ENCODE results near the gene FRMD1.

Gene FRMD1

DNA sequence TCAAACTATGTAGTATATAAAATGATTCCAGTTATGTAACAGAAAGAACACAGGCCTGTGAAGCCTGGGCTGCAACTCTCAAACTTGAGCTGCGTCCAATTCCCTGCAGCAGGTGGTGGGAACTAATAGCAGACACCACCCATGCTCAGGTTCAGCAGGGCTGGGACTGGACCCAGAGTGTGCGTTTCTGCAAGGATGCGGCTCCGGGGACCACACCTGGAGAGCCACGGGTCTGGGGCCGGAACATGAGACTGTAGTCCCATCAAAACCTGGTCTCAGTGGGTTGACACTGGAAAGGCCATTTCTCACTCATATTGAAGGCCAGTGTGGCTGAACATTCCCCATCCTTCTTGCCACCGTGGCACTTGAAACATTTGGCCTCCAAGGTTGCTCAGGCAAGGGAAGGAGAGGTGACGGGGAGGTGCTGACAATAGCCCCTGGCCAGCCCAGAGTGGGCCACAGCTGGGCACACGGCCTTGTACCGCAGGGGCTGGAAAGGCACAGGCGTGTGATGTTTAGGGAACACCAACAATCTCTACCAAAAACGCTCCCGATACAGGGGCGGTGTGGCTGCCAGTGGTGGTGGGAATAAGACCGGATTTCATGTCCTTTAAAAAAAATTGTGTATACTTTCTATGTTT, 38.0 kb downstream of the FRMD1 start:
- no peak for DNase-seq

DNA sequence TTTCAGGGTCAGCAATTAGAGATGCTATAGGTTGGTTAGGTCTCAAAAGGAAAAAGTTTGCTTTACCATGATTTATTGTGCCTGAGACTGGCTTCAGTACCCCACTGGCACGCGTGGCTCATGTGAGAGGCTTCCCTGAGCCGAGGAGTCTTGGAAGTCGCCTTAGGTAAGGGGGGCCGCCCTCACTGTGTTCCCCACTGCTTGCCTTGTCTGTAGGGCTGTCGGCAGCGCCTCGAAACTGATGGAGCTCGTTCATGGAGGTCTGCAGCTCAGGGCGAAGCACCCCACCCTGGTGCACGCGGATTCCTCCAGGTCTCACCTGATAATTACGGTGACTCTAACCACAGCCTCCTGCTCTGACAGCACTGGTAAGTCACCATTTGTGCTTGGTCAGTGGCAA, 39.2 kb downstream of the FRMD1 start:
- DNase-seq = no peak

- DNase-seq = no peak
These were observed 39.7 kb downstream of the FRMD1 start for GRCh38 chr6:168039301-168039700.

GRCh38 chr6:168038576-168039140, 40.4 kb downstream of the FRMD1 start:
- DNase-seq = no peak

DNA sequence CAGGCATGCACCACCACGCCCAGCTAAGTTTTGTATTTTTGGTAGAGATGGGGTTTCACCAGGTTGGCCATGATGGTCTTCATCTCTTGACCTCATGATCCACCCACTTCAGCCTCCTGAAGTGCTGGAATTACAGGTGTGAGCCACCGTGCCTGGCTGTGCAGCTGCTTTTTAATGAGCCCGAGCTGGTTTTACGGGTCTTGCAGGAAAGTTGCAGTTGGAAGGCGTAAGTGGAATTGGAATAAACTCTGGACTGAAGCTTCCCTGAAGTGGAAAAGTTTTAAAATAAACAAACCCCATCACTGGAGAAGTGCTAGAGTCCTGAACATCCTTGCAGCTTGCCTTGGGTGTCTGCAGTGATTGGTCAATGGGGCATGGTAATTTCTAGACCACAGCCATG, 41.2 kb downstream of the FRMD1 start:
- DNase-seq = no peak

- DNase-seq = no peak
These were observed 41.8 kb downstream of the FRMD1 start for GRCh38 chr6:168037242-168037641.

DNA sequence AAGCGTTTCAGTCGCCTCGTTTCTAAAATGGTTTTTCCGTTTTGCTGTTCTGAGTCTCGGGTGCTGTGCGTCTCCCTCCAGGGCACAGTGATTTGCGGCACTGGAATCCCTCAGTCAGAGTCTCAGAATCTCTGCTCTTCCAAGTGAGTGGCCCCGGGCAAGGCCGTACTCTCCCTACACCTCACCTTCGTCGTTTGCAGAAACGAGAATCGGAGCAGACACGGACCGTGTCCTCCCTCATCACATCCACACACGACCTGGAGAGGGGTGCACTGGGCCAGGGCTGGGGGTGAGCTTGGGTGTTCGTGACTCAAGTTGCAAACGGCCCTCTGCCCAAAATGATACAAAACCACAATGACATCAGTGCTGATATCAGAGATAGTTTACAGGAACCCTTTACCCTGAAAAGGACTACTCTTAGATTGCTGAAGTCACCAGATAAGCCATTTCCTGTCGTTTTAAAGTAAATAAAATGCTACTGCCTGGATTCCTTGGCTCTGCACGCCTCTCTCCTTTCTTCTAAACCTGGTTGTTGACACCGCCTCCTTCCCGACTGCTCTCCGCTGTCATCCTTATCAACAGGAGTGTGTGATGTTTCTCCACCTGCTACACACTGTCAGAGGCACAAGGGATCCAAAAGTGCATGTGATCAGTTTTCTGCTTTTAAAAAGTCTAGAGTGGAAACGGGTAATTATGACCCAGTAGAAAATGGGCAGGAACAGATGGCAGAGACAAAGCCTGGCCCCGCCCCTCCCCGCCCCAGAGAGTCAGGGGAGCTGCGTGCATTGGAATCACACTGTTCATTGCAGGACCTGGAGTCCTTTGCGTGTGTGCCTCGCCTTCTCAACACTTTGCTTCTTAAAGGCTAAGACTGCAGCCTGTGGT, 43.1 kb downstream of the FRMD1 start:
- peak; percentile 7 to 82 (median 59) for DNase-seq

GRCh38 chr6:168035098-168035660, 43.8 kb downstream of the FRMD1 start:
- peak in 2 of 3 experiments; percentile 59 to 82 for DNase-seq

DNA sequence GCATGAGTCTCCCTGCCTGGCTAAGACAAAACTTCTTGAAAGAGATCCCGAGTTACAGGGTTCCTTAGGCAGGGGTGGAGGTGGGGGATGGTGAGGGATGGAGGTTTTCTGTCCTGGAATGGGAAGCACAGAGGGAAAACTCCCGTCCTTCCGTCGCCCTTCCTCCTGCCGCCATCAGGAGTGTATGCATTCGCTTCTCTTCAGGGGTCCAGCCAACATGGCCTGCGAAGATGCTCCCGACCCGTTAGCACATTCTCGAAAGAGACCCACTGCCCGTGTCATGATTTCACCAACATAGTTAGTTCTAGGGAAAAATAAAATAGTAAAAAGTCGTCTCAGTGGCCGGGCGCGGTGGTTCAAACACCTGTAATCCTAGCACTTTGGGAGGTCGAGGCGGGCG, 44.5 kb downstream of the FRMD1 start:
- DNase-seq = no peak

GRCh38 chr6:168033791-168034190, 45.2 kb downstream of the FRMD1 start:
- DNase-seq = no peak

GRCh38 chr6:168032005-168032760, 46.8 kb downstream of the FRMD1 start:
- DNase-seq = no peak

- no peak for DNase-seq
These were observed 47.5 kb downstream of the FRMD1 start for GRCh38 chr6:168031411-168031971.

DNA sequence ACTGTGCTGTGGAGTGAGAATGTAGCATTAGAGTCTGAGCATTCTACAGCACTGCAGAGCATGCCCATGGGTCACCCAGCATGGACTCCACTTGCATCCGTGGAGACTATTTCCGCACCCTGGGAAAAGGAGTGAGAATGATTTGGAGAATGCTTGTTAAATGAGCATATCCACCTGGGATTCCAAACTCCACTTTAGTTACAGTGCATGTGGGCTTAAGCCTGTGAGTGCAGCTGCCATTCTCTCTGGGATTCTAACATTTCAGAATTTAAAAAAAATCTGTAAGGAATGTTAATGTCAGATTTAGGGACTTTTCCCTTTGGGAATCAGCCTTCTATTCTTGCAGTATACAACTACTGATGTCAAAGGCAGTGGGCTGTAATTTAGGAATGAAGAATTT, 48.1 kb downstream of the FRMD1 start:
- no peak for DNase-seq

DNA sequence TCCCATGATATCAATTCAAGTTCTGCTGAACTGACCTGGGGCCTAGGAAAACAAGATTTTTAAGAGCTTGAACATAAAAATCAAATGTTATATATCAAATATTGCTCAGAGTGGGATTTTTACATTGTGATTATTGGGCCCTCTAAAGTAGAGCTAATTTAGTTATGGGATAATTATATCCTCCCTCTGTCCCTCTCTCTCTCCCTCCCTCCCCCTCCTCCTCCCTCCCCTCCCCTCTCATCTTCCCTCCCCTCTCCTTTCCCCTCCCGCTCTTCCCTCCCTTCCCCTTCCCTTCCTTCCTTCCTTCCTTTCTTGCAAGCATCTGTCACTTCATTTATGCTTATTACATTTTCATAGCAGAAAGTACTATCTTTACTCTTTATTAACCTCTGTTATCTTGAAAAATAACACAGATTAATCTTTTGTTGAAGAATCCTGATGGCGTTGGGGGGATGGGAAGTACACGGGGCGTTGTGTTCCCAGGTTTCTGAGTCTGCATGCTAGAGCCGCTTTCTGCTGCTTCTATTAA, 48.7 kb downstream of the FRMD1 start:
- DNase-seq = no peak

- DNase-seq = no peak
These were observed 49.4 kb downstream of the FRMD1 start for GRCh38 chr6:168029459-168030217.

- DNase-seq = no peak
These were observed 50.8 kb downstream of the FRMD1 start for GRCh38 chr6:168028181-168028580.

- no peak for DNase-seq
These were observed 51.5 kb downstream of the FRMD1 start for GRCh38 chr6:168027521-168027920.

- no peak for DNase-seq
These were observed 52.1 kb downstream of the FRMD1 start for GRCh38 chr6:168026925-168027324.

GRCh38 chr6:168025831-168026710, 52.9 kb downstream of the FRMD1 start:
- DNase-seq = no peak

GRCh38 chr6:168024951-168025510, 54.0 kb downstream of the FRMD1 start:
- no peak for DNase-seq
